ENCODE results near the gene MCM6.

MCM6 gene

GRCh38 chr2:135803278-135803677, 73.0 kb downstream of the MCM6 start:
- no peak for DNase-seq (ENCODE audit: low read depth)
- no peak for TF ChIP-seq CTCF (IDR thresholded peaks at IDR 0.05; ENCODE audit: control insufficient read depth, insufficient read depth, low read depth, low read length, missing control alignments)
- no peak overlapping the region for H3K4me3 ChIP-seq (ENCODE audit: control insufficient read depth, low read depth, low read length)

GRCh38 chr2:135802350-135802749, 73.9 kb downstream of the MCM6 start:
- DNase-seq (ENCODE audit: low read depth) = no peak
- no peak for TF ChIP-seq CTCF (IDR thresholded peaks at IDR 0.05; ENCODE audit: control insufficient read depth, insufficient read depth, low read depth, low read length, missing control alignments)
- H3K4me3 ChIP-seq (ENCODE audit: control insufficient read depth, low read depth, low read length) = no peak overlapping the region

GRCh38 chr2:135800513-135801460, 75.5 kb downstream of the MCM6 start:
- DNase-seq (ENCODE audit: low read depth) = no peak
- no peak for TF ChIP-seq CTCF (IDR thresholded peaks at IDR 0.05; ENCODE audit: control insufficient read depth, insufficient read depth, low read depth, low read length, missing control alignments)
- H3K4me3 ChIP-seq (ENCODE audit: control insufficient read depth, low read depth, low read length) = no peak overlapping the region

GRCh38 chr2:135799738-135800137, 76.5 kb downstream of the MCM6 start:
- H3K4me3 ChIP-seq (ENCODE audit: control insufficient read depth, low read depth, low read length) = no peak overlapping the region
- no peak for DNase-seq (ENCODE audit: low read depth)
- TF ChIP-seq CTCF (IDR thresholded peaks at IDR 0.05; ENCODE audit: control insufficient read depth, insufficient read depth, low read depth, low read length, missing control alignments) = no peak

GRCh38 chr2:135798762-135799161, 77.5 kb downstream of the MCM6 start:
- no peak for DNase-seq (ENCODE audit: low read depth)
- TF ChIP-seq CTCF (IDR thresholded peaks at IDR 0.05; ENCODE audit: control insufficient read depth, insufficient read depth, low read depth, low read length, missing control alignments) = peak; percentile 16
- no peak overlapping the region for H3K4me3 ChIP-seq (ENCODE audit: control insufficient read depth, low read depth, low read length)

- no peak for TF ChIP-seq CTCF (IDR thresholded peaks at IDR 0.05; ENCODE audit: control insufficient read depth, insufficient read depth, low read depth, low read length, missing control alignments)
- DNase-seq (ENCODE audit: low read depth) = no peak
- H3K4me3 ChIP-seq (ENCODE audit: control insufficient read depth, low read depth, low read length) = no peak overlapping the region
These were observed 78.0 kb downstream of the MCM6 start for GRCh38 chr2:135798275-135798705.

All from AG09309 (cell line).